SK-N-SH (cell line): ENCODE data around the gene RFX5. TPM values are rescaled to one million over a fixed set of nuclear protein-coding genes. Genes with fewer than 3 reads are reported as not detected.

ENCODE experiments used
- CTCF ChIA-PET: fragments of 300-600, 350-600 bp; formaldehyde crosslinking; extraction: SDS; loops from one replicate; lab custom pipeline; 2021; lab: Yijun Ruan, JAX
- POLR2A ChIA-PET: fragments of 350-600 bp; sonication (Branson Sonifier 250); formaldehyde crosslinking; extraction: SDS; loops from one replicate; lab custom pipeline; 2020; ENCODE audit warnings: antibody characterized with exemption, inconsistent platforms; lab: Yijun Ruan, JAX
- DNase-seq: peaks from one replicate; pipeline ENCODE4 v3.0.0; 2012
- H2AFZ ChIP-seq: fragments of 200-600 bp; sonication (generic); 2 replicates; pipeline ENCODE4 v1.8.1; 2016; ENCODE audit warnings: antibody characterized with exemption, mild to moderate bottlenecking, low read depth
- H3F3A ChIP-seq: fragments of 200-600 bp; sonication (generic); replicated peaks from 2 replicates; pipeline ENCODE3; 2016; ENCODE audit warnings: antibody characterized with exemption, mild to moderate bottlenecking; ENCODE audit not compliant: insufficient read depth
- H3K27ac ChIP-seq, 2 experiments: fragments of 200-500 bp in 1 of 2; fragments of 200-600 bp in 1 of 2; sonication (Bioruptor generic) in 1 of 2; sonication (generic), shearing (Covaris generic) in 1 of 2; 2 replicates each; pipeline versions ENCODE4 v1.5.1 to v1.6.1; 2014 to 2016; ENCODE audit warnings: low read depth in 2 of 2, inconsistent platforms in 1 of 2, low read length in 1 of 2, mild to moderate bottlenecking in 1 of 2, mixed read lengths in 1 of 2
- H3K27me3 ChIP-seq: fragments of 200-600 bp; sonication (generic), shearing (Covaris generic); 2 replicates; pipeline ENCODE4 v1.6.1; 2016; ENCODE audit warnings: mixed run types; ENCODE audit not compliant: insufficient read depth
- H3K36me3 ChIP-seq, 2 experiments: fragments of 200-500 bp in 1 of 2; fragments of 200-600 bp in 1 of 2; sonication (Bioruptor generic) in 1 of 2; sonication (generic) in 1 of 2; replicated peaks in 1 of 2; 2 replicates each; pipeline versions ENCODE3 to v1.5.1; 2014 to 2016; ENCODE audit warnings: low read length in 1 of 2, mild to moderate bottlenecking in 1 of 2; ENCODE audit not compliant: insufficient read depth in 2 of 2, control insufficient read depth in 1 of 2
- H3K4me1 ChIP-seq, 2 experiments: fragments of 200-500 bp in 1 of 2; fragments of 200-600 bp in 1 of 2; sonication (Bioruptor generic) in 1 of 2; sonication (generic), shearing (Covaris generic) in 1 of 2; 2 replicates each; pipeline versions ENCODE4 v1.5.1 to v1.6.1; 2014 to 2016; ENCODE audit warnings: low read depth in 1 of 2, low read length in 1 of 2, mixed run types in 1 of 2; ENCODE audit not compliant: insufficient read depth in 2 of 2, control insufficient read depth in 1 of 2
- H3K4me2 ChIP-seq: fragments of 200-600 bp; sonication (generic), shearing (Covaris generic); 2 replicates; pipeline ENCODE4 v1.6.1; 2017; ENCODE audit warnings: mixed run types
- H3K4me3 ChIP-seq, 2 experiments: fragments of 200-500 bp in 1 of 2; fragments of 200-600 bp in 1 of 2; sonication (Bioruptor generic) in 1 of 2; sonication (generic), shearing (Covaris generic) in 1 of 2; 2 replicates each; pipeline versions ENCODE4 v1.5.1 to v1.8.1; 2014 to 2016; ENCODE audit warnings: low read depth in 2 of 2, inconsistent platforms in 1 of 2, low read length in 1 of 2, mild to moderate bottlenecking in 1 of 2, mixed read lengths in 1 of 2, moderate library complexity in 1 of 2
- H3K79me2 ChIP-seq: fragments of 200-600 bp; sonication (generic); 2 replicates; pipeline ENCODE4 v1.8.1; 2017; ENCODE audit warnings: mild to moderate bottlenecking; ENCODE audit not compliant: insufficient read depth
- H3K9ac ChIP-seq: fragments of 200-600 bp; sonication (generic); 2 replicates; pipeline ENCODE4 v1.6.1; 2017; ENCODE audit warnings: mixed run types
- H3K9me2 ChIP-seq: fragments of 200-600 bp; sonication (generic); 2 replicates; pipeline ENCODE4 v1.6.1; 2017; ENCODE audit warnings: mixed run types
- H3K9me3 ChIP-seq: fragments of 200-600 bp; sonication (generic); 2 replicates; pipeline ENCODE4 v1.6.1; 2017; ENCODE audit warnings: mixed run types, mild to moderate bottlenecking, moderate library complexity
- H4K20me1 ChIP-seq: fragments of 200-600 bp; sonication (generic); 2 replicates; pipeline ENCODE4 v1.6.1; 2017; ENCODE audit warnings: mild to moderate bottlenecking, mixed run types; ENCODE audit not compliant: insufficient read depth
- CHD2 ChIP-seq: fragments of 150-350 bp; IDR thresholded peaks from 2 replicates; pipeline ENCODE4 v1.6.1; 2018; ENCODE audit warnings: low read length; ENCODE audit not compliant: partially characterized antibody
- ELF1 ChIP-seq: IDR thresholded peaks from 2 replicates; pipeline ENCODE4 v1.4.0; 2012
- FOSL2 ChIP-seq: IDR thresholded peaks from 2 replicates; pipeline ENCODE4 v1.4.0; 2012; ENCODE audit warnings: low read depth, mild to moderate bottlenecking, moderate library complexity, borderline replicate concordance
- FOXM1 ChIP-seq: IDR thresholded peaks from 2 replicates; pipeline ENCODE4 v1.4.0; 2012; ENCODE audit warnings: low read depth, mild to moderate bottlenecking
- GATA2 ChIP-seq: sonication (generic); formaldehyde crosslinking; IDR thresholded peaks from 2 replicates; pipeline ENCODE4 v1.5.0; 2020; ENCODE audit warnings: mild to moderate bottlenecking, missing genetic modification reagents
- MEF2A ChIP-seq: IDR thresholded peaks from 2 replicates; pipeline ENCODE4 v1.4.0; 2012; ENCODE audit warnings: low read depth, borderline replicate concordance
- MXI1 ChIP-seq: IDR thresholded peaks from 2 replicates; pipeline ENCODE4 v1.6.1; 2012; ENCODE audit warnings: mild to moderate bottlenecking, low read depth, low read length, improper control_type of control experiment
- NFIC ChIP-seq: IDR thresholded peaks from 2 replicates; pipeline ENCODE4 v1.4.0; 2012; ENCODE audit warnings: borderline replicate concordance
- POLR2AphosphoS5 ChIP-seq: IDR thresholded peaks from 2 replicates; pipeline ENCODE4 v1.6.1; 2012; ENCODE audit warnings: low read depth, low read length
- RCOR1 ChIP-seq: fragments of 150-350 bp; IDR thresholded peaks from 2 replicates; pipeline ENCODE4 v1.6.1; 2017; ENCODE audit warnings: antibody characterized with exemption, low read length
- SIN3A ChIP-seq: IDR thresholded peaks from 2 replicates; pipeline ENCODE4 v1.6.1; 2012; ENCODE audit warnings: low read depth, mild to moderate bottlenecking, low read length, moderate library complexity, borderline replicate concordance
- SMC3 ChIP-seq: IDR thresholded peaks from 2 replicates; pipeline ENCODE4 v1.6.1; 2012; ENCODE audit warnings: low read depth, low read length, improper control_type of control experiment
- TEAD4 ChIP-seq: IDR thresholded peaks from 2 replicates; pipeline ENCODE4 v1.4.0; 2012; ENCODE audit warnings: mild to moderate bottlenecking, borderline replicate concordance; ENCODE audit not compliant: insufficient read depth
- WGBS: methylation state at CpG from one replicate; pipeline ENCODE4 v1.1.6; 2017; ENCODE audit warnings: low lambda C conversion rate; 5-methylcytosine and 5-hydroxymethylcytosine counted together
- polyA plus RNA-seq, 3 experiments: library from polyadenylated mRNA; depleted of rRNA; stranded (reverse); fragments of >200 nt; gene quantifications; 2 replicates each; pipeline ENCODE4 v1.2.3, GENCODE V29; 2012
- TF ChIP-seq, protein P1 (sequence below): IDR thresholded peaks from 2 replicates; pipeline ENCODE4 v1.4.0; 2012; ENCODE audit warnings: low read depth, borderline replicate concordance
- TF ChIP-seq, protein P2 (sequence below): IDR thresholded peaks from 2 replicates; pipeline ENCODE4 v1.4.0; 2012; ENCODE audit warnings: low read depth, borderline replicate concordance
- TF ChIP-seq, protein P3 (sequence below): IDR thresholded peaks from 2 replicates; pipeline ENCODE4 v1.4.0; 2012; ENCODE audit warnings: low read depth
- TF ChIP-seq, protein P4 (sequence below): fragments of 150-350 bp; IDR thresholded peaks from 2 replicates; pipeline ENCODE4 v1.6.1; 2017; ENCODE audit warnings: antibody characterized with exemption, low read length, low read depth, borderline replicate concordance
- TF ChIP-seq, protein P5 (sequence below): IDR thresholded peaks from 2 replicates; pipeline ENCODE4; 2012
- TF ChIP-seq, protein P6 (sequence below): fragments of 200-600 bp; sonication (generic); IDR thresholded peaks from 2 replicates; pipeline ENCODE4 v1.6.1; 2017; ENCODE audit warnings: antibody characterized with exemption, mild to moderate bottlenecking, moderate library complexity
- TF ChIP-seq, protein P7 (sequence below): IDR thresholded peaks from 2 replicates; pipeline ENCODE4 v1.6.1; 2012; ENCODE audit warnings: mild to moderate bottlenecking, low read depth, low read length, moderate library complexity

Gene RFX5
- polyA plus RNA-seq, 1 of the 3 experiments (the other 2 are of a cell fraction), result 29.1 TPM

DNA sequence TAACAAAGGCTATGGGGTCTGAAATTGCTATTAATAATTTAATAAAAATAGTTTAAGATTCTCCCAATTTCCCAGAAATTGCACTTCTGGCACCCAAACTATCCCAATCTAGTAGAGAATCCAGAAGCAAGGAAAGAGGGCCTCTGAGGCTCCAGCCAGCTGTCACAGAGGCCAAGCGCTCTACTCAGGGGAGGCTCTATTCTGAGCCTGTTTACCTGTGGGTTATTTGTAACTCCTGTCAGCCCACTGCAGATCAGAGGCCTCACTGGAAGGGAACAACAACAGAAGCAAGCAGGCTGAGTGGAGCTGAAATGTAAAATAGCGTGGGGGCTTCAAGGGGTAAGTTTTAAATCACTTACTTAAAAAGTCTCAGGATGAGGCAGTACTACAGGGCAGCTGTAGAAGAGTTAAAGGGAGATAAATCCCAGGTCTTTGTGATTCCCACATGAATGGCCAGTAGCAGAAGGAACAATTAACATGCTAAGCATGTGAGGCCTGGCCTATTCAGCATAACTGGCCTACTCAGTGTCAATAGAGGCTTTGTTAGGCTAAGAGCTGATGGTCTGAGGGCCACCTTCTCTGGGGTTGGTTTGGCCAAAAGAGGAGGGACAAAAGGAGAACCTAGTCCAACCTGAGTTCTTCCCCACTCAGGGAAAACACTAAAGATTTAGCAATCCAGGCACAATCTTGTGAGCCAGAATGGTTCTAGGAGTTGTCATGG lies 52.1 kb downstream of the RFX5 start:
- no peaks in the 10 kb centered on the region for H3K9me3 ChIP-seq
- no peak overlapping the region for H3K4me3 ChIP-seq
- H3K27ac ChIP-seq, result no peak overlapping the region
- H3K4me1 ChIP-seq, result no peaks in the 10 kb centered on the region
- H4K20me1 ChIP-seq, result no peaks in the 10 kb centered on the region
- ChIA-PET POLR2A (no interaction called here), CTCF (interaction anchor here (1.0 to 7.2 kb wide), 2 partner anchors 9 to 46 kb away, joined by 3 to 87 read pairs; no protein-coding TSS in a partner anchor)
- WGBS, result 100% methylated on average over 2 of the region's 2 CpGs
- no peaks in the 10 kb centered on the region for H3K79me2 ChIP-seq
- TF ChIP-seq SIN3A (no peak), CHD2 (no peak), ELF1 (no peak), SMC3 (no peak), FOSL2 (no peak), NFIC (no peak), GATA2 (CRISPR knock-in tag) (no peak), FOXM1 (no peak), MEF2A (no peak), POLR2AphosphoS5 (no peak), MXI1 (no peak), TEAD4 (no peak), RCOR1 (no peak)
- TF ChIP-seq, protein P1, sequence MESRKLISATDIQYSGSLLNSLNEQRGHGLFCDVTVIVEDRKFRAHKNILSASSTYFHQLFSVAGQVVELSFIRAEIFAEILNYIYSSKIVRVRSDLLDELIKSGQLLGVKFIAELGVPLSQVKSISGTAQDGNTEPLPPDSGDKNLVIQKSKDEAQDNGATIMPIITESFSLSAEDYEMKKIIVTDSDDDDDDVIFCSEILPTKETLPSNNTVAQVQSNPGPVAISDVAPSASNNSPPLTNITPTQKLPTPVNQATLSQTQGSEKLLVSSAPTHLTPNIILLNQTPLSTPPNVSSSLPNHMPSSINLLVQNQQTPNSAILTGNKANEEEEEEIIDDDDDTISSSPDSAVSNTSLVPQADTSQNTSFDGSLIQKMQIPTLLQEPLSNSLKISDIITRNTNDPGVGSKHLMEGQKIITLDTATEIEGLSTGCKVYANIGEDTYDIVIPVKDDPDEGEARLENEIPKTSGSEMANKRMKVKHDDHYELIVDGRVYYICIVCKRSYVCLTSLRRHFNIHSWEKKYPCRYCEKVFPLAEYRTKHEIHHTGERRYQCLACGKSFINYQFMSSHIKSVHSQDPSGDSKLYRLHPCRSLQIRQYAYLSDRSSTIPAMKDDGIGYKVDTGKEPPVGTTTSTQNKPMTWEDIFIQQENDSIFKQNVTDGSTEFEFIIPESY, result no peak
- TF ChIP-seq, protein P2, sequence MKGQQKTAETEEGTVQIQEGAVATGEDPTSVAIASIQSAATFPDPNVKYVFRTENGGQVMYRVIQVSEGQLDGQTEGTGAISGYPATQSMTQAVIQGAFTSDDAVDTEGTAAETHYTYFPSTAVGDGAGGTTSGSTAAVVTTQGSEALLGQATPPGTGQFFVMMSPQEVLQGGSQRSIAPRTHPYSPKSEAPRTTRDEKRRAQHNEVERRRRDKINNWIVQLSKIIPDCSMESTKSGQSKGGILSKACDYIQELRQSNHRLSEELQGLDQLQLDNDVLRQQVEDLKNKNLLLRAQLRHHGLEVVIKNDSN, result no peak
- TF ChIP-seq, protein P3, sequence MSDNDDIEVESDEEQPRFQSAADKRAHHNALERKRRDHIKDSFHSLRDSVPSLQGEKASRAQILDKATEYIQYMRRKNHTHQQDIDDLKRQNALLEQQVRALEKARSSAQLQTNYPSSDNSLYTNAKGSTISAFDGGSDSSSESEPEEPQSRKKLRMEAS, result no peak
- TF ChIP-seq, protein P4, sequence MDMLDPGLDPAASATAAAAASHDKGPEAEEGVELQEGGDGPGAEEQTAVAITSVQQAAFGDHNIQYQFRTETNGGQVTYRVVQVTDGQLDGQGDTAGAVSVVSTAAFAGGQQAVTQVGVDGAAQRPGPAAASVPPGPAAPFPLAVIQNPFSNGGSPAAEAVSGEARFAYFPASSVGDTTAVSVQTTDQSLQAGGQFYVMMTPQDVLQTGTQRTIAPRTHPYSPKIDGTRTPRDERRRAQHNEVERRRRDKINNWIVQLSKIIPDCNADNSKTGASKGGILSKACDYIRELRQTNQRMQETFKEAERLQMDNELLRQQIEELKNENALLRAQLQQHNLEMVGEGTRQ, result no peak
- TF ChIP-seq, protein P5, sequence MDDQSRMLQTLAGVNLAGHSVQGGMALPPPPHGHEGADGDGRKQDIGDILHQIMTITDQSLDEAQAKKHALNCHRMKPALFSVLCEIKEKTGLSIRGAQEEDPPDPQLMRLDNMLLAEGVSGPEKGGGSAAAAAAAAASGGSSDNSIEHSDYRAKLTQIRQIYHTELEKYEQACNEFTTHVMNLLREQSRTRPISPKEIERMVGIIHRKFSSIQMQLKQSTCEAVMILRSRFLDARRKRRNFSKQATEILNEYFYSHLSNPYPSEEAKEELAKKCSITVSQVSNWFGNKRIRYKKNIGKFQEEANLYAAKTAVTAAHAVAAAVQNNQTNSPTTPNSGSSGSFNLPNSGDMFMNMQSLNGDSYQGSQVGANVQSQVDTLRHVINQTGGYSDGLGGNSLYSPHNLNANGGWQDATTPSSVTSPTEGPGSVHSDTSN, result no peak
- TF ChIP-seq, protein P6, sequence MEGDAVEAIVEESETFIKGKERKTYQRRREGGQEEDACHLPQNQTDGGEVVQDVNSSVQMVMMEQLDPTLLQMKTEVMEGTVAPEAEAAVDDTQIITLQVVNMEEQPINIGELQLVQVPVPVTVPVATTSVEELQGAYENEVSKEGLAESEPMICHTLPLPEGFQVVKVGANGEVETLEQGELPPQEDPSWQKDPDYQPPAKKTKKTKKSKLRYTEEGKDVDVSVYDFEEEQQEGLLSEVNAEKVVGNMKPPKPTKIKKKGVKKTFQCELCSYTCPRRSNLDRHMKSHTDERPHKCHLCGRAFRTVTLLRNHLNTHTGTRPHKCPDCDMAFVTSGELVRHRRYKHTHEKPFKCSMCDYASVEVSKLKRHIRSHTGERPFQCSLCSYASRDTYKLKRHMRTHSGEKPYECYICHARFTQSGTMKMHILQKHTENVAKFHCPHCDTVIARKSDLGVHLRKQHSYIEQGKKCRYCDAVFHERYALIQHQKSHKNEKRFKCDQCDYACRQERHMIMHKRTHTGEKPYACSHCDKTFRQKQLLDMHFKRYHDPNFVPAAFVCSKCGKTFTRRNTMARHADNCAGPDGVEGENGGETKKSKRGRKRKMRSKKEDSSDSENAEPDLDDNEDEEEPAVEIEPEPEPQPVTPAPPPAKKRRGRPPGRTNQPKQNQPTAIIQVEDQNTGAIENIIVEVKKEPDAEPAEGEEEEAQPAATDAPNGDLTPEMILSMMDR, result no peak
- TF ChIP-seq, protein P7, sequence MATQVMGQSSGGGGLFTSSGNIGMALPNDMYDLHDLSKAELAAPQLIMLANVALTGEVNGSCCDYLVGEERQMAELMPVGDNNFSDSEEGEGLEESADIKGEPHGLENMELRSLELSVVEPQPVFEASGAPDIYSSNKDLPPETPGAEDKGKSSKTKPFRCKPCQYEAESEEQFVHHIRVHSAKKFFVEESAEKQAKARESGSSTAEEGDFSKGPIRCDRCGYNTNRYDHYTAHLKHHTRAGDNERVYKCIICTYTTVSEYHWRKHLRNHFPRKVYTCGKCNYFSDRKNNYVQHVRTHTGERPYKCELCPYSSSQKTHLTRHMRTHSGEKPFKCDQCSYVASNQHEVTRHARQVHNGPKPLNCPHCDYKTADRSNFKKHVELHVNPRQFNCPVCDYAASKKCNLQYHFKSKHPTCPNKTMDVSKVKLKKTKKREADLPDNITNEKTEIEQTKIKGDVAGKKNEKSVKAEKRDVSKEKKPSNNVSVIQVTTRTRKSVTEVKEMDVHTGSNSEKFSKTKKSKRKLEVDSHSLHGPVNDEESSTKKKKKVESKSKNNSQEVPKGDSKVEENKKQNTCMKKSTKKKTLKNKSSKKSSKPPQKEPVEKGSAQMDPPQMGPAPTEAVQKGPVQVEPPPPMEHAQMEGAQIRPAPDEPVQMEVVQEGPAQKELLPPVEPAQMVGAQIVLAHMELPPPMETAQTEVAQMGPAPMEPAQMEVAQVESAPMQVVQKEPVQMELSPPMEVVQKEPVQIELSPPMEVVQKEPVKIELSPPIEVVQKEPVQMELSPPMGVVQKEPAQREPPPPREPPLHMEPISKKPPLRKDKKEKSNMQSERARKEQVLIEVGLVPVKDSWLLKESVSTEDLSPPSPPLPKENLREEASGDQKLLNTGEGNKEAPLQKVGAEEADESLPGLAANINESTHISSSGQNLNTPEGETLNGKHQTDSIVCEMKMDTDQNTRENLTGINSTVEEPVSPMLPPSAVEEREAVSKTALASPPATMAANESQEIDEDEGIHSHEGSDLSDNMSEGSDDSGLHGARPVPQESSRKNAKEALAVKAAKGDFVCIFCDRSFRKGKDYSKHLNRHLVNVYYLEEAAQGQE, result no peak
- no peak for DNase-seq
- H3K4me2 ChIP-seq, result no peak overlapping the region
- no peaks in the 10 kb centered on the region for H3K27me3 ChIP-seq
- no peak overlapping the region for H2AFZ ChIP-seq
- no peaks in the 10 kb centered on the region for H3K9me2 ChIP-seq
- peaks cover 43 to 74% of the 10 kb centered on the region in 2 experiments for H3K36me3 ChIP-seq
- peaks cover 2% of the 10 kb centered on the region for H3F3A ChIP-seq
- no peak overlapping the region for H3K9ac ChIP-seq
